HEK293T (cell line): ENCODE results near the gene CDH13.

ENCODE experiments used
- CTCF ChIA-PET: fragments of 350-600 bp; formaldehyde crosslinking; extraction: SDS; loops from one replicate; lab custom pipeline; 2021; ENCODE audit warnings: antibody characterized with exemption, inconsistent platforms; lab: Yijun Ruan, JAX
- POLR2A ChIA-PET: fragments of 350-600 bp; formaldehyde crosslinking; extraction: SDS; loops from one replicate; lab custom pipeline; 2020; ENCODE audit warnings: antibody characterized with exemption, inconsistent platforms; lab: Yijun Ruan, JAX
- DNase-seq: peaks from one replicate; pipeline ENCODE4 v3.0.0; 2012; ENCODE audit warnings: mixed read lengths; ENCODE audit errors: extremely low spot score
- ARNT ChIP-seq: fragments of 450-650 bp; IDR thresholded peaks from 2 replicates; pipeline ENCODE4 v1.6.1; 2017; ENCODE audit warnings: mild to moderate bottlenecking
- BHLHE40 ChIP-seq: fragments of 450-650 bp; IDR thresholded peaks from 2 replicates; pipeline ENCODE4 v1.6.1; 2016; ENCODE audit warnings: mild to moderate bottlenecking, moderate library complexity, borderline replicate concordance
- CTBP1 ChIP-seq: fragments of 450-650 bp; IDR thresholded peaks from 2 replicates; pipeline ENCODE4 v1.6.1; 2016; ENCODE audit warnings: borderline replicate concordance
- ELF4 ChIP-seq: fragments of 450-650 bp; IDR thresholded peaks from 2 replicates; pipeline ENCODE4 v1.6.1; 2017; ENCODE audit warnings: antibody characterized with exemption
- FOXA1 ChIP-seq: fragments of 450-650 bp; IDR thresholded peaks from 2 replicates; pipeline ENCODE4 v1.6.1; 2016; ENCODE audit warnings: mild to moderate bottlenecking
- FOXK2 ChIP-seq: fragments of 450-650 bp; IDR thresholded peaks from 2 replicates; pipeline ENCODE4 v1.6.1; 2016; ENCODE audit warnings: mild to moderate bottlenecking
- FOXM1 ChIP-seq: fragments of 450-650 bp; IDR thresholded peaks from 2 replicates; pipeline ENCODE4 v1.6.1; 2017; ENCODE audit warnings: mild to moderate bottlenecking, borderline replicate concordance
- HDGF ChIP-seq: fragments of 450-650 bp; IDR thresholded peaks from 2 replicates; pipeline ENCODE4 v1.6.1; 2017; ENCODE audit warnings: antibody characterized with exemption, borderline replicate concordance
- L3MBTL2 ChIP-seq: fragments of 450-650 bp; conservative IDR thresholded peaks from 2 replicates; pipeline ENCODE4 v1.6.1; 2016; ENCODE audit warnings: mild to moderate bottlenecking
- LEF1 ChIP-seq: fragments of 450-650 bp; IDR thresholded peaks from 2 replicates; pipeline ENCODE4 v1.6.1; 2017; ENCODE audit warnings: mild to moderate bottlenecking, borderline replicate concordance
- NFRKB ChIP-seq: fragments of 450-650 bp; IDR thresholded peaks from 2 replicates; pipeline ENCODE4 v1.6.1; 2016; ENCODE audit warnings: mild to moderate bottlenecking, moderate library complexity
- SP1 ChIP-seq: fragments of 450-650 bp; IDR thresholded peaks from 2 replicates; pipeline ENCODE4 v1.6.1; 2017
- SUZ12 ChIP-seq: fragments of 450-650 bp; IDR thresholded peaks from 2 replicates; pipeline ENCODE4 v1.6.1; 2016; ENCODE audit warnings: mild to moderate bottlenecking
- TARDBP ChIP-seq: fragments of 450-650 bp; IDR thresholded peaks from 2 replicates; pipeline ENCODE4 v1.6.1; 2016
- ZNF384 ChIP-seq: fragments of 450-650 bp; IDR thresholded peaks from 2 replicates; pipeline ENCODE4 v1.6.1; 2016
- TF ChIP-seq, protein P1 (sequence below): fragments of 450-650 bp; IDR thresholded peaks from 2 replicates; pipeline ENCODE4 v1.6.1; 2016

CDH13 gene

DNA sequence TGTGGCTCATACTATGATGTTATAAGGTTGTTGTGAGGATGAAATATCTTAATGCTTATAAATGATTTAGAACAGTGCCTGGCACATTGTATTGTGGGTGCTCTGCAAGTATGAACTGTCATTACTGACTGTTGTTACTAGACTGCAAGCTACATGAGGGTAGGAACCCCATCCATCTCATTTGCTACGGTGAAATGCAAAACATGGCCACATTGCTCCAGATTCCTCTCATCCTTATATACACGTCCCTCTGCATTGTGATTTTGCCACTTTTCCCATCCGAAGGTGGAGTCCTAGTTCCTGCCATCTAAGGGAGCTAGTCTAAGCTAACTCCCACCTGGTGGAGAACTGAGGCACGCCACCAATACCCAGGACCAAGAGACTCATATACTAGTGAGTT is 1210.8 kb downstream of the CDH13 start:
- no peak for TF ChIP-seq ZNF384
- TF ChIP-seq NFRKB: no peak
- TF ChIP-seq TARDBP: no peak
- no peak for TF ChIP-seq FOXA1
- no peak for TF ChIP-seq CTBP1
- TF ChIP-seq FOXK2: no peak
- no peak for TF ChIP-seq L3MBTL2
- no peak for TF ChIP-seq HDGF
- TF ChIP-seq, protein P1, sequence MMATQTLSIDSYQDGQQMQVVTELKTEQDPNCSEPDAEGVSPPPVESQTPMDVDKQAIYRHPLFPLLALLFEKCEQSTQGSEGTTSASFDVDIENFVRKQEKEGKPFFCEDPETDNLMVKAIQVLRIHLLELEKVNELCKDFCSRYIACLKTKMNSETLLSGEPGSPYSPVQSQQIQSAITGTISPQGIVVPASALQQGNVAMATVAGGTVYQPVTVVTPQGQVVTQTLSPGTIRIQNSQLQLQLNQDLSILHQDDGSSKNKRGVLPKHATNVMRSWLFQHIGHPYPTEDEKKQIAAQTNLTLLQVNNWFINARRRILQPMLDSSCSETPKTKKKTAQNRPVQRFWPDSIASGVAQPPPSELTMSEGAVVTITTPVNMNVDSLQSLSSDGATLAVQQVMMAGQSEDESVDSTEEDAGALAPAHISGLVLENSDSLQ: no peak
- no peak for DNase-seq
- ChIA-PET POLR2A (no interaction called here), CTCF (no interaction called here)

DNA sequence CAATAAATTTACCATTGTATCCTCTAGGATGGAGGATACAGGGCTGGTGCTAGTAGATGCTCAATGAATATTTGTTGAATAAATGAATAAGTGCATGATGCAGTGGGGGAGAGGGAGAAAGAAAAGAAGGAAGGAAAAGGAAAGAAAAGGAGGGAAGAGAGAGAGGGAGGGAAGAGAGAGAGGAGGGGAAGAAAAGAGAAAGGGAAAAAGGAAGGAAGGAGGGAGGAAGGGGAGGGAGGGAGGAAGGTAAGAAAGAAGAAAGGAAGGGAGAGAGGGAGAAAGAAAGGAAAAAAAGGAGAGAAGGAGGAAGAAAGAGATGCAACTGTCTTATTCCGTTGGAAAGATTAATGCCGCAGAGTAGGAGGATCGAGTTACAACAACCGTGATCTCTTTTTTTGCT is 1211.4 kb downstream of the CDH13 start:
- POLR2A ChIA-PET: no interaction called here
- TF ChIP-seq HDGF (no peak), SP1 (no peak), ELF4 (no peak), FOXM1 (no peak), SUZ12 (no peak), CTBP1 (no peak), LEF1 (no peak), L3MBTL2 (no peak)
- TF ChIP-seq, protein P1: no peak
- CTCF ChIA-PET: no interaction called here
- DNase-seq: no peak

DNA sequence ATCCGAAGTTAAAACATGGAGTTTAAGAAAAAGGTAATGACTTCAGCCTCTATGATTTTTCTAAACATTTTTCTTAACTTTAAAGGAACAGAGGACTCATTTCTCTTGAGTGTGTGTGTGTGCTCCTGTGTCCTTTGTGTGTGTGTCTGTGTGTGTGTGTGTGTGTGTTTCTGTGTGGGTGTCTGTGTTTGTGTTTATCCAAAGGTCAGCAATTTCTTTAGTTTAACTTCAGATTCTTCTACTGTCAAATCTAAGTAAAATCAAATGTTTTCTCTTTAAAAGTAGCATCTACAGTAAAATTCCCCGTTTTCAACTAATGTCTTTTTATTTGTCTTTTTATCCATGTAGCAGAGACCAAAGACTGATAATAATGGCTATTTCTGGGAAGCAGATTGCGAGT is 1212.8 kb downstream of the CDH13 start:
- POLR2A ChIA-PET: no interaction called here
- CTCF ChIA-PET: no interaction called here

DNA sequence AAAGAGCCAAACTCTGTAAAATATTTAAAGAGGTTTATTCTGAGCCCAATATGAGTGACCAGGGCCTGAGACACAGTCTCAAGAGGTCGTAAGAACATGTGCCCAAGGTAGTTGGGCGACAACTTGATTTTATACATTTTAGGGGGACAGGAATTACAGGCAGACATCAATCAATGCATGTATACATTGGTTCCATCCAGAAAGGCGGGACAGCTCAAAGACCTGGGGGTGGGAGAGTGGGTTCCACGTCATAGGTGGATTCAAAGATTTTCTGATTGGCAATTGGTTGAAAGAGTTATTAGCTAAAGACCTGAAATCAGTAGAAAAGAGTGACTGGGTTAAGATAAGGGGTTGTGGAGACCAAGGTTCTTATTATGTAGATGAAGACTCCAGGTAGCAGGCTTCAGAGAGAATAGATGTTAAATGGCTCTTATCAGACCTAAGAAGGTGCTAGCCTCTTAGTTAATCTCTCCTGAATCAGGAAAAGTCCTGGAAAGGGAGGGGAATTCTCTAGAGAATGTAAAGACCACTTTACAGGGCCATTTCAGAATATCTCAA is 1213.4 kb downstream of the CDH13 start:
- DNase-seq: no peak
- TF ChIP-seq SUZ12 (no peak), ARNT (no peak)
- ChIA-PET POLR2A (no interaction called here), CTCF (no interaction called here)

More for the DNA sequence above, 1212.8 kb downstream of the CDH13 start:
- no peak for DNase-seq
- no peak for TF ChIP-seq FOXM1
- no peak for TF ChIP-seq SUZ12
- no peak for TF ChIP-seq L3MBTL2
- TF ChIP-seq CTBP1: no peak
- no peak for TF ChIP-seq BHLHE40
- TF ChIP-seq, protein P1: no peak
- TF ChIP-seq ELF4: no peak
- TF ChIP-seq NFRKB: no peak
- TF ChIP-seq SP1: no peak

DNA sequence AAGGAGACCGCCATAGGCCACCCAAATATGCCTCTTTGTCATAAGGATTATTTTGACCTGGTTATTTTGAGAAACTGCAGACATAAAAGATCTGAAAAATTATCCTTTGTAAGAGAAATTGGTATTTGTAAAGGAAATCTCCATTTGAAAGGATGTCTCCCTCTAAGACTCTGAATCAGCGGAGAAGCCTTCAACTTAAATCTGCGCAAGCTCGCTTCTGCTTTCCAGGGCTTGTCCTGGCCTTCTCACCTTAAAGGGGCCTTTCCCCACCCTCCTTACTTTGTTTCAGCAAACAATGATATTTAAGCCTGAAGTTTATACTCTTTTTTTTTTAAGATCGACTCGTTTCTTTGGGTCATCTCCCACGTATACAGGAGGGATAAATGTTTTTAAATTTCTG is 1215.5 kb downstream of the CDH13 start:
- POLR2A ChIA-PET: no interaction called here

More for the DNA sequence above, 1215.5 kb downstream of the CDH13 start:
- CTCF ChIA-PET: interaction anchor here (0.6 kb wide), 1 partner anchor 330 kb away, joined by 3 read pairs; no protein-coding TSS in a partner anchor
- TF ChIP-seq ELF4 (no peak), NFRKB (no peak), TARDBP (no peak), FOXK2 (no peak), FOXM1 (no peak), HDGF (no peak), SP1 (no peak), BHLHE40 (no peak), L3MBTL2 (no peak), ZNF384 (no peak), SUZ12 (no peak), FOXA1 (no peak), LEF1 (no peak), ARNT (no peak), CTBP1 (no peak)
- TF ChIP-seq, protein P1: no peak
- no peak for DNase-seq
